GM19455 (cell line): Measurements from ENCODE around the gene SLC16A13.
"Not testable (repeated sequence)": the region's sequence is repeated elsewhere in the genome, so short reads cannot be mapped to it uniquely, and the experiment has no call there.

Experiments
- ATAC-seq: cut with Tn5 transposase; IDR thresholded peaks from one replicate; pipeline ENCODE4 v1.9.1; 2021; ENCODE audit not compliant: unreplicated experiment

Gene SLC16A13, protein sequence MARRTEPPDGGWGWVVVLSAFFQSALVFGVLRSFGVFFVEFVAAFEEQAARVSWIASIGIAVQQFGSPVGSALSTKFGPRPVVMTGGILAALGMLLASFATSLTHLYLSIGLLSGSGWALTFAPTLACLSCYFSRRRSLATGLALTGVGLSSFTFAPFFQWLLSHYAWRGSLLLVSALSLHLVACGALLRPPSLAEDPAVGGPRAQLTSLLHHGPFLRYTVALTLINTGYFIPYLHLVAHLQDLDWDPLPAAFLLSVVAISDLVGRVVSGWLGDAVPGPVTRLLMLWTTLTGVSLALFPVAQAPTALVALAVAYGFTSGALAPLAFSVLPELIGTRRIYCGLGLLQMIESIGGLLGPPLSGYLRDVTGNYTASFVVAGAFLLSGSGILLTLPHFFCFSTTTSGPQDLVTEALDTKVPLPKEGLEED

DNA sequence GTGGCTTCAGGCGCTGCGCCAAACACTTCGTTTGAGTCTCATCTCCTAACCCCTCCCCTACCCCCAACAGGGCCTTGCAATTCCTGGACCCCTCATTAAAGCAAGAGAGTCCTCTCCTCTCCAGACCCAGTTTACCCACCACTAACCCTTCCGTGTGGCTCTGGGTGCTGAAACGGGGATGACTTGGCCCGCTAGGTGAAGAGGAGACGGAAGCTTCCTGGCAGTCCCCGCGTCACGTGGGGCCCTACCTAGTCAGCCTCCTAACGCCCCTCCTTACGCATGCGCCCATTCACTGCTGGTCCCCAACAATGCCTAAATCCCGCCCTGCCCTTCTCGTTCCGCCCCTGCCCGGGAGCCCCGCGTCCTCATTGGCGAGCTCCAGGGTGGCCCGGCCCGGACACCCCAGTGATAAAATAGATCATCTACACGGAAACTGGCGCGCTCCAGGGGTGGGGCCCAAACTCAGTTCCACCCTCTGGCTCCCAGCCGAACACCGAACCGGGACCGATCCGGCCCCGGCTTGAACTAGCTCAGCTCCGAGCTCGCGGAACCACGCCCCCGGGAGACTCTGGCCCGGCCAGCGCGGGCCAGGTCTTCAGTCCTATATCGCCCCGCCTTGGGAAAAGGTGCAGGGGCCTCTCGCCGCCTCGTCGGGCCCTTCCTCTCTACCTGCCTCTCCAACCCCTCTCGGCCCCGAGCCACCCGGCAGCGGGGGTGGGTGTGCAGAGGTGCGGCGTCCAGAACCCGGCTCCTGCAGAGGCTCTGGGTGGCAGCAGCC lies at the start of gene SLC16A13:
Gene SLC16A13 (plus strand): TSS at position 425 of the 778 bp plus-strand sequence. CDS start 368 bp downstream, outside the sequence.
- peak; percentile 93 for ATAC-seq

DNA sequence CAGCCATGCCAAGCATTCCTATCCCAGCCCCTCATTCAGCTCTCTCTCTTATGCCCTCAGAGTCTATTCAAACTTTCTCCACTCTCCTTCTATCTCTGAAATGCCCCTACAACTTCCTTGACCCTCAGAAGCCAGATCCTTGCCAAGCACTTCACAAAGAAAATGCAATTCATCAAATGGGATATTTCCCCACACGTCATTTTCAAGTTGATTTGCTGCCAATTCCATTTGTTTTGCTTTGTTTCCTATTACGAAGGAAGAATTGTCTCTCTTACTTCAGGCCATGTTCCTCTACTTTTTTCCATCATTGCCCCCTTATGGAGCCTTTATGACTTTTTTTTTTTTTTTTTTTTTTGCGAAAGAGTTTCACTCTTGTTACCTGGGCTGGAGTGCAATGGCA lies 49.1 kb upstream of the SLC16A13 start:
- no peak for ATAC-seq

DNA sequence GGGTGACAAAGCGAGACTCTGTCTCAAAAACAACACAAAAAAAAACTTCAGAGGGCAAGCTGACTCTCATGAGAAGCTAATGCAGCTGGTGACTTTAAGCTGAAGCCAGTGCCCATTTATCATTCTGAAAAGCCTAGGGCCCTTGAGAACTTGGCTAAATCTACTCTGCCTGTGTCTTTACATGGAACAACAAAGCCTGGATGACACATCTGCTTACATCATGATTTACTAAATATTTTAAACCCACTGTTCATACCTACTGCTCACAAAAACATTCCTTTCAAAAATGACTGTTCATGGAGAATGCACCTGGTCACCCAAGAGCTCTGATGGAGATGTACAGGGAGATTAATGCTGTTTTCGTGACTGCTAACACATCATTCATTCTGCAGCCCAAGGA lies 46.0 kb upstream of the SLC16A13 start:
- no peak for ATAC-seq

DNA sequence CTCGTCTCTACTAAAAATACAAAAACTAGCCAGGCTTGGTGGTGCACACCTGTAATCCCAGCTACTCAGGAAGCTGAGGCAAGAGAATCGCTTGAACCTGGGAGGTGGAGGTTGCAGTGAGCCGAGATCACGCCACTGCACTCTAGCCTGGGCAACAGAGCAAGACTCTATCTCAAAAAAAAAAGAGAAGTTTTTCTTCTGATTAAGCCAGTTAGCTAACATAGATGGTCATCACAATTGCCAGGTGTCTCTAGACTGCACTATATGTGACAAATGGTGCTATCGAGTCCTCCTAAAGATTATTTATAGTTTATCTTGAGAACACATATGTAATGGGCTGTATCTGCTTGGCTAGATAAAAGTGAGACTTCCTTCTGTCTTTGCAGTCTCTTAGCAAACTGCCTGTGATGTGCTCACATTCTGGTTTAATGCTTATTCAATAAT lies 42.2 kb upstream of the SLC16A13 start:
- ATAC-seq = not testable (repeated sequence)

DNA sequence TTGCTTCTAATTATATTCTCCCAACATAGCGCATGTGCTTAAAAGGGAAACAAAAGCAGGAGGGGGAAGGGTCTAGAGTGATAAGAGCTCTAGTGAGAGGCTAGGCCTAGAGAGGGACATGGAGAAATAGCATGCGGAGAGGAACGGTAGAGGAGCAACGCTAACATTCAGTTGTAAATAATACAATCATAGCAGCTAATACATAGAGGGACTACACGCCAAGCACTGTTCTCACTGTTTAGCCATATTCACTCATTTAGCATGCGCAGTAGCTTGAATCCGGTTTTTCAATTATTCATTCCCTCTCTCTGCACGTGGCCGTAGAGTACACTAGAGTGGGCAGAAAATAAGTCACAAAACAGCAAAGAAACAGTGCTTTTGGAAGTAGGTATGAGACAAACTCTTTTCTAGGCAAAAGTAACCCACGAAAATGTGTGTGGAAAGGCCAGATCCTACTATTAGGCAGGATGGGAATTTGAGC lies 41.7 kb upstream of the SLC16A13 start:
- ATAC-seq = no peak

DNA sequence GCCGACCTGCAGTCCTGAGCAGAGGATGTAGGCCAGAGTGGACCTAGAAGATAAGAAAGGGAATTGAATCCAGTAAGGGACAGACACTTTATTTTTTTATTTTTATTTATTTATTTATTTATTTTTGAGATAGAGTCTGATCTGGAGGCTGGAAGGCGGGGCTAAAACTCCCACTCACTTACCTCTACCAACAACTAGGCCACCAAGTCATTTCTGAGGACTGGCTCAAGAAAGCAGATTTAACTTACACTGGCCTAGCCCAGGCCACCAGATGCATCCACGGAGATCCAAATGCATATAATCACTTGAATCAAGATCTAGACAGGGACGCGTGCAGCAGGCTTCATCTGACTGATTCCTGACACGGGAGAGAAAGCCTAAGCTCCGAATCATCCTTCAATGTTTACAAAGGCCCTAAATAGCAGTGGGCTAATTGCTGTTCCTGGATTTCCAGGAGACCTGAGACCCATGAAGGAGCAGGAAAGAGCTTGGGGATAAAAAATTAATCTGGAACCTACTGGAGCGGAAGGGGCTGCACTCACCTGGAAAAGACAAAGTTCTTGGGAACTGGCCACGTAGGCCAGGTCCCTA lies 41.1 kb upstream of the SLC16A13 start:
- no peak for ATAC-seq

DNA sequence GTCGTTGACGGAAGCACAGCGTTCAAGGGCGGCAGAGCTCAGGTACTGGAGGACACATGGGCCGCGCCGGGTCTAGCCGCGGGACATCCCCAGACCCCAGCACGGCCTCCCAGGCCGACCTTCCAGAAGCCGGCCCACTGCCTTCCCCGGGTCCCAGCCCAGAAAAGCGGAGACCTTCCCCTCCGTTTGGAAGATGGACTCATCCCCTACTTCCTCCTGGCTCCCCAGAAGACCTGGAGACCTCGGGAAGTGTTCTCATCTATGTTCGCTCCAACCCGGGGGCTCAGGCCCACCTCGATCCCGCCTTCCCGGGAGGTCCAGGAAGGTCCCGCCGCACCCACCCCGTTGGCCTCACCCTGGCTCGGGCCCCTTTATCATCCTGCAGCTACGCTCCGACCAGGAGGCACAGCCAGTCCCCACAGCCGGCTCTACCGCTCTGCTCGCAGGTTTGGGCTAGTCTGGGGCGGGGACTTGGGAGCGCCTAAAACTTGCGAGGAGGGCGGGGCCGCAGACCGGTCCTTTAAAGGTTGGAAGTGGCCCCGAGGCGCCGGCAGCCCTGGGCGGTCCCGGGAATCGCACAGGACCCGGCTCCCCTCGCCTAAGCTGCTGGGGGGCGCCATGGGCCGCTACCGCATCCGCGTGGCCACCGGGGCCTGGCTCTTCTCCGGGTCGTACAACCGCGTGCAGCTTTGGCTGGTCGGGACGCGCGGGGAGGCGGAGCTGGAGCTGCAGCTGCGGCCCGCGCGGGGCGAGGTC lies 40.1 kb upstream of the SLC16A13 start, which contains the start of gene ALOX12:
Gene ALOX12 (plus strand): TSS at position 550 of the 756 bp plus-strand sequence. CDS start 69 bp downstream, at position 619.
- ATAC-seq = no peak

DNA sequence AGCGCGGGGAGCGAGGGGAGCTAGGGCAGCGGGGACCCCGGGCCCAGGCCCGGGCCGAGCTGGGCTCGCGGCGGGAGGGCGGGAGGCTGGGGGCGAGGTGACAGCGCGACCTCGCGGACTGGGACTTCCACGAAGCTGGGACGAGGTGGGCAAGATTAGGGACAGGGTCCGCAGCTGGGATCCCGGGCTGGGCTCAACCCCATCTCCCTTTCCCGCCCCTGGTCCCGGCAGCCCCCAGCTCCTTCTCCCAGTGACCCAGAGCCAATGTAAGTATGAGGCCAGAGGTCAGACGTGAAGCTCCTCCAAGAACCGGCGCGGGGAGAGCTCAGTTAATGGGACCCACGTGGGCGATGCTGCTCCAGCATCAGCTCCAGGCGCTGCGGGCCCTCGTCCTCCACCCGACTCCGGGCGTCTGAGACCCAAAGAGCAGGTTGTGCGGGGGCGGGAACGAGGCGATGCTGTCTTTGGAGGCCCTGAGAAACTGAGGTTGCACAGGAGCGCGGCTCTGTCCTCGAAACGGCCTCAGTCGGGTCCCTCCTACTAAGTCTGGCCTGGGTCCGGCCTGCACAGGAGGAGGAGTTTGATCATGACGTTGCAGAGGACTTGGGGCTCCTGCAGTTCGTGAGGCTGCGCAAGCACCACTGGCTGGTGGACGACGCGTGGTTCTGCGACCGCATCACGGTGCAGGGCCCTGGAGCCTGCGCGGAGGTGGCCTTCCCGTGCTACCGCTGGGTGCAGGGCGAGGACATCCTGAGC lies 39.4 kb upstream of the SLC16A13 start:
- no peak for ATAC-seq

DNA sequence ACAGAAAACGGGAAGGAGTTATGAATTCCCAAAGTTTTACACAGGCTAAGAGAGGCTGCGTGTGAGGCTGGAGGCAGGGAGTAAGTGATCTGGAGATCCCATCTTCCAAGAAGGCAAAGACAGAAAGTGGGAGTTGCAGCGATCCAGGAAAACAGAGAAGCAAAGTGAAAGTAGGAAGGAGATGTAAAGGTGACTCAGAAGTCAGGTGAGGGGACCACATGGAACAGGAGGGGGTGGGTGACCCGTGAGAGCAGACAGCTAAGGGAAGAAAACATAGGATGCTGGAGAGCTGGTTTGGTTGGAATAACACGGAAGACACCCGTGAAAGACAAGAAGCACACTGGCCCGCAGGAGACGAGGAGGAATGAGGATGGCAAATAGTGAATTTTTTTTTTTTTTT lies 38.6 kb upstream of the SLC16A13 start:
- no peak for ATAC-seq

DNA sequence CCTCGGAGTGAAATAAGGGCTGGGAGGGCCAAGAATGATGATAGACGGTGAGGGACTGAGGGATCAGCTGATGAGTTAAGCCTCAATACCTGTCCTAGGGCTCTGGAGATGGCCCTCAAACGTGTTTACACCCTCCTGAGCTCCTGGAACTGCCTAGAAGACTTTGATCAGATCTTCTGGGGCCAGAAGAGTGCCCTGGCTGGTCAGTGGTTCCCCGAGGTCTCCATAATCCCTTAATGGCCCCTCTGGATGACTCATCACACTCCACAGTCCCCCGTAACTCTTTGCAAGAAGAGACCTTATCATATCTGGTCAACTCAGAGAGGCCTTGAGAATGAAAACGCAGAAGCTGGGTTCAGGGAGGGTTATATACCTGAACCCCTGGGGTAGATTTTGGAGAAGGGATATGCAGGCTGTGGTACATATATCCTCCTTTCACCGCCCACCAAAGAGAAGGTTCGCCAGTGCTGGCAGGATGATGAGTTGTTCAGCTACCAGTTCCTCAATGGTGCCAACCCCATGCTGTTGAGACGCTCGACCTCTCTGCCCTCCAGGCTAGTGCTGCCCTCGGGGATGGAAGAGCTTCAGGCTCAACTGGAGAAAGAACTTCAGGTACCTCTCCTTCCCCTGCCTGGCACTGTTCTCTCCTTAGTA lies 36.8 kb upstream of the SLC16A13 start:
- ATAC-seq = no peak

DNA sequence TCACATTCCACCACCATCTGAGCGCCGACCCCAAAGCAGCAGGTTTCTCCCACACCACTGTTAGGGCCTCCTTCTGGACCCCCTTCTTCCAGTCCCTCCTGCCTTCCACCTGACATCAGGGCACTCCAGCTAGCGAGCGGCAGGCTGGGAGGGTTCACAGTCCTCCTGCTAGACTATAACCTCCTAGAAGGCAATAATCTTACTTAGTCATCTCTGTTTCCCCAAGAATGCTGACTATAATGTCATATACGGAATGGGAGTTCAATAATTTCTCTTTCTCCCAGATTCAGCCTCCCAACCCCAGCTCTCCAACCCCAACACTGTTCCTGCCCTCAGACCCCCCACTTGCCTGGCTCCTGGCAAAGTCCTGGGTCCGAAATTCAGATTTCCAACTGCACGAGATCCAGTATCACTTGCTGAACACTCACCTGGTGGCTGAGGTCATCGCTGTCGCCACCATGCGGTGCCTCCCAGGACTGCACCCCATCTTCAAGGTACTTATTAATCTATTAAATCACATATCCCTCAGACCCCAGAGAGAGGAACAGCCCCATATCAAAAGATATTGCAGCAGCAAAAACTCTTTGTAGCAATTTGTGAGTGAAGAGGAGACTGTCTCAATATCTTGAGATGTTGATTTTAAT lies 34.4 kb upstream of the SLC16A13 start:
- no peak for ATAC-seq

DNA sequence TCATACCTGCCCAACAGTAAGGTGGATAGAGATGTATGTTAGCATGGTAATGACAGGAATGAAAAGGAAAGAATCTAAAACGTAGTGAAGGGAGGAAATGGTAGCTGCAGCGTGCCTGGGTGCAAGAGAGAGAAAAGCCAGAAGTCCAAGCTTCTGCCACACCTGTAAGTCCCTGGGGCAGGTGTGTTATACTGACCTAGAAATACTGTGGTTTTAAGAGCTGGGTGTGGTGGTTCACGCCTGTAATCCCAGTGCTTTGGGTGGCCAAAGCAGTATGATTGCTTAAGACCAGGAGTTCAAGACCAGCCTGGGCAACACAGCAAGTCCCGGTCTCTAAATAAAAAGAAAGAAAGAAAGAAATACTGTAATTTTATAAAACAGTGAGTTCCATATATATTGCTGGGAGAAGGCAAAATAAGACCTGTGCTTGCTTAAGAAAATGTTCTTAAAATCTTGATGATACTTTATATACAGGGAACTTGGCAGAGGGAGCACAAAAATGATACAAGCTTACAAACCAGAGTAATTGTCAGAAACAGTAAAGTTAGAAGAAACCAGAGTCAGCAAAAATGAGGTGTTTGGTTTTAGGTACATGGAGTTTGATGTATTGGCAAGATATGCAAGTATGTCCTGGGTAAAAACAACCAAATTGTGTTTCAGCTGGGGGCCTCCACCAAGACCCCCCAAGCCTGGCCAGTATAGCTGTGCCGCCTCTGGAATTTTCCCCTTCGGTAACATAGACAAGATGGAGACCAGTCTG lies 33.3 kb upstream of the SLC16A13 start:
- no peak for ATAC-seq

DNA sequence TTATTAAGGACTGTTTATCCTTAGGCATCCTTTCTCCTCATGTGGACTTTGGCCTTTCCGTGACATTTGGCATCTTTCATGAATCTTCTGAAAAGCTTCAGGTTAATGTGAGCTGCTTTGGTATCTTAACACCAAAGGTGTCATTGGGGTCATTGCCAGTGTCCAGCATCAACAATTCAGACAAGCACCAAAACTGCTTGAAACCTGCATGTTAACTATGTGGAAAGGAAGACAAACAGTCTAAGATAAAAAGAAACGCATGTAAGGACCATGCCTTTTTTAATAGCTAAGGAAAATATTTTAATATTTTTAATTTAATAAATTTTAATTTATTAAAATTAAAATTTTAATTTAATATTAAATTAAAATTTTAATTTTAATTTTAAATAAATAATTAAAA lies 32.1 kb upstream of the SLC16A13 start:
- no peak for ATAC-seq

DNA sequence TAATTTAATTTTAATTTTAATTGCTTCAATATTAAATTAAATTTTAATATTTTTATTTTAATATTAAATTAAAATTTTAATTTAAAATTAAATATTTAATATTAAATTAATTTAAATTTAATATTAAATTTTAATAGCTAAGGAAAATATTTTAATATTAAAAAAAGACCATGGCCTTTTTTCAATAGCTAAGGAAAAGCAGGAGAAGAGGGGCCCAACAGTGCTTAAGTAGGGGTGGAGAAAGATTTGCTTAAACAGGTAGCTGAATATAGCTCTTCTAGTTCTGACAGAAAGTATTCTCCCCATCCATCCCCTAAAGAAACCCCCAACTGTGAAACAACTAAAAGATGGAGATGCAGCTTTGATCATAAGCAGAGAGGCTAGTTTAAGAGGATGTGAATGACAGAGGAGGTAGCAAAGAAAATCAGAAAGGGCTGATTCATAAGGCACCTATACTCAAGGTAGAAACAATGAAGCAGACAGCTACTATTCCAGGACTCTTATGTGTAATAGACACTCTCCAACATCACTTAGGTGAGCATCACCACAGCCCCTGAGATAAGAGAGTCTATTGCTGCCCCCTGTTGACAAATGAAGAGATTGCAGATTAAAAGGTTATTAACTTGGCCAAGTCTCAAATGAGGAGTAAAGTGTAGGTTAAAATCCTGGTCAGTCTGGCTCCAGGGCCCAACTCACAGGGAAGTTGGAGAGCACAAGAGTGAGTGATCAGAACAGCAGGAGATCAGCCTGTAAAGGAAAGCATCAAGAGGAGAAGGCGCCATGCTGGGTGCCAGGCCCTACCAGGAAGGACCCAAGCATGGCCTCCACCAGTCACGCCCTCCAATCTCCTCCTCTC lies 31.2 kb upstream of the SLC16A13 start:
- ATAC-seq = no peak

DNA sequence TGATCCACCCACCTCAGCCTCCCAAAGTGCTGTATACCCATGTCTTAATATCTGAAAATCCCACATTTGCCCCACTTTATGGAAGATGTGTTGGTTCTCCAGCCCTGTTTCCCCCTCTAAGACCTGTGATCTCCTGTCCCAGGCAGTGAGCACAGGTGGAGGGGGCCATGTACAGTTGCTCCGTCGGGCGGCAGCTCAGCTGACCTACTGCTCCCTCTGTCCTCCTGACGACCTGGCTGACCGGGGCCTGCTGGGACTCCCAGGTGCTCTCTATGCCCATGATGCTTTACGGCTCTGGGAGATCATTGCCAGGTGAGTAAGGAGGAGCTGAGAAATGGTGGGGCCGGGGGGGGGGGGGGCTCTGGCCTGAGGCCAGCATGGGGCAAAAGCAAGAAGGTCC lies 30.1 kb upstream of the SLC16A13 start:
- ATAC-seq = no peak

DNA sequence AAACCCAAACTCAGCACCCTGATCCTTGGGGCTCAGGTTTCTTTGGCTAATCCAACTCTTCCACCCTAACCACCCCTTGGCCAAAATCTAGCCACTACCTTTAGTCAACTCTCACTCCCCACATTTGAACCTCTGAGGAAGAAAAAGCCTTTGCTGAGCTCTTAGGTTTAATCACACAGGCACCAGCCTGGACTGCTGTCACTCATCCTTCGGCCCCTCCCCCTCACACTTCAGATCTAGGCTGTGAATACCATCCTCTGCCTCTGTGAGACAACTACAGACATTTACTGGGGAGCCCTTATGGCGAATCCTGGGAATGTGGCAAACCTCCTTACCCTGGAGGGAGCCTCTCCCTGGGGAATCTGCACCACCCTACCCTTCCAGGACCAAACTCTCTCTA lies 28.7 kb upstream of the SLC16A13 start:
- no peak for ATAC-seq

DNA sequence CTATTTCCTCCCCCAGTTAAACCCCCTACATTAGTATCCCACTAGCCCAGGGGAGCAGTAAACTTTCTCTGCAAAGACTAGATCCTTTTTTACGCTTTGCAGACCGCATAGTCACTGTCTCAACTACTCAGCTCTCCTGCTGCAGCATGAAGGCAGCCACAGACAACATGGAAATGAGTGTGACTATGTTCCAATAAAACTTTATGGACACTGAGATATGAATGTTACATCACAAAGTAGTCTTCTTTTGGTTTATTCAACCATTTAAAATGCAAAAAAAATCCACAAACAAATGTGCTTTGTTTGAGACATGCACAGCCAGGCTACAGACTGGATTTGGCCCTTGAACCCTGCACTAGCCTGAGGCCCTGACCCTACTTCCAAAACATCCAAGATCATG lies 25.3 kb upstream of the SLC16A13 start:
- ATAC-seq = no peak
